ENCODE results near the gene MAP3K15.
A peak's percentile ranks its signal among the peaks of the same experiment; 100 is the strongest.

MAP3K15 gene, protein sequence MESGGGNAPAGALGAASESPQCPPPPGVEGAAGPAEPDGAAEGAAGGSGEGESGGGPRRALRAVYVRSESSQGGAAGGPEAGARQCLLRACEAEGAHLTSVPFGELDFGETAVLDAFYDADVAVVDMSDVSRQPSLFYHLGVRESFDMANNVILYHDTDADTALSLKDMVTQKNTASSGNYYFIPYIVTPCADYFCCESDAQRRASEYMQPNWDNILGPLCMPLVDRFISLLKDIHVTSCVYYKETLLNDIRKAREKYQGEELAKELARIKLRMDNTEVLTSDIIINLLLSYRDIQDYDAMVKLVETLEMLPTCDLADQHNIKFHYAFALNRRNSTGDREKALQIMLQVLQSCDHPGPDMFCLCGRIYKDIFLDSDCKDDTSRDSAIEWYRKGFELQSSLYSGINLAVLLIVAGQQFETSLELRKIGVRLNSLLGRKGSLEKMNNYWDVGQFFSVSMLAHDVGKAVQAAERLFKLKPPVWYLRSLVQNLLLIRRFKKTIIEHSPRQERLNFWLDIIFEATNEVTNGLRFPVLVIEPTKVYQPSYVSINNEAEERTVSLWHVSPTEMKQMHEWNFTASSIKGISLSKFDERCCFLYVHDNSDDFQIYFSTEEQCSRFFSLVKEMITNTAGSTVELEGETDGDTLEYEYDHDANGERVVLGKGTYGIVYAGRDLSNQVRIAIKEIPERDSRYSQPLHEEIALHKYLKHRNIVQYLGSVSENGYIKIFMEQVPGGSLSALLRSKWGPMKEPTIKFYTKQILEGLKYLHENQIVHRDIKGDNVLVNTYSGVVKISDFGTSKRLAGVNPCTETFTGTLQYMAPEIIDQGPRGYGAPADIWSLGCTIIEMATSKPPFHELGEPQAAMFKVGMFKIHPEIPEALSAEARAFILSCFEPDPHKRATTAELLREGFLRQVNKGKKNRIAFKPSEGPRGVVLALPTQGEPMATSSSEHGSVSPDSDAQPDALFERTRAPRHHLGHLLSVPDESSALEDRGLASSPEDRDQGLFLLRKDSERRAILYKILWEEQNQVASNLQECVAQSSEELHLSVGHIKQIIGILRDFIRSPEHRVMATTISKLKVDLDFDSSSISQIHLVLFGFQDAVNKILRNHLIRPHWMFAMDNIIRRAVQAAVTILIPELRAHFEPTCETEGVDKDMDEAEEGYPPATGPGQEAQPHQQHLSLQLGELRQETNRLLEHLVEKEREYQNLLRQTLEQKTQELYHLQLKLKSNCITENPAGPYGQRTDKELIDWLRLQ (N-terminal part only)

DNA sequence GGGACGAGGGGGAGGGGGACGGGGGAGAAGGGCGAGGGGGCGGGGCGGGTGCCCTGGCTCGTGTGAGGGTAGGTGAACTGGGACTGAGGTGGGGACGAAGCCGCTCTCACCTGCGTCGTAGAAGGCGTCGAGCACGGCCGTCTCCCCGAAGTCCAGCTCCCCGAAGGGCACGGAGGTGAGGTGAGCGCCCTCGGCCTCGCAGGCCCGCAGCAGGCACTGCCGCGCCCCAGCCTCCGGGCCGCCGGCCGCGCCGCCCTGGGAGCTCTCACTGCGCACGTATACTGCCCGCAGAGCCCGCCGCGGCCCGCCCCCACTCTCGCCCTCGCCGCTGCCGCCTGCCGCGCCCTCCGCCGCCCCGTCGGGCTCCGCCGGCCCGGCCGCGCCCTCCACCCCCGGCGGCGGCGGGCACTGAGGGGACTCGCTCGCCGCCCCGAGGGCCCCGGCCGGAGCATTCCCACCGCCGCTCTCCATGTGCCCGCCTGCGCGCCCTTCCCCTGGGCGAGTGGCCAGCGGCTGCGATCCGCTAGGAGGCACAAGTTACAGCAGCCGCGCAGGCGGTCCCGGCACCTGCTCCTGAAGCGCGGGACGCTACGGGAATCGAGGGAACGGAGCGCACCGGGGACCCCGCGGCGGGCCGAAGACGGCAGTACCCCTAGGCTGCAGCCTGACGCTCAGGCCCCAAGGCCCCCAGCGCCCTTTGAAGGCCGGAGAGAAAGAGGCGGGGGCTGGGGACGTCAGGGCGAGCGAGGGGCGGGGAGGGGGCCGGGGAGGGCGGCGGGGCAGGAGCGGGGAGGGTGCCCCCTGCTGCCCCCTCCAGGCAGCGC, at the start of gene MAP3K15:
MAP3K15 (minus strand) TSS at position 718 of the 824 bp plus-strand sequence; CDS start at position 471, 247 bp downstream.
- no peaks in the 10 kb centered on the region for H3K9me3 Mint-ChIP-seq
- CTCF ChIA-PET, result interaction anchor here (1.1 kb wide), 1 partner anchor 143 kb away, joined by 3 read pairs; no protein-coding TSS in a partner anchor
- H3K36me3 Mint-ChIP-seq, result no peaks in the 10 kb centered on the region
- H3K4me3 Mint-ChIP-seq, result peak within 1 kb of the TSS; percentile 63
- H3K27ac Mint-ChIP-seq, result no peak within 1 kb of the TSS
- H3K27me3 Mint-ChIP-seq, result peaks cover 65% of the 10 kb centered on the region
- DNase-seq, result peak; percentile 30
- no peaks in the 10 kb centered on the region for H3K4me1 Mint-ChIP-seq

GRCh38 chrX:19564606-19565005, 49.3 kb upstream of the MAP3K15 start:
- H3K9me3 Mint-ChIP-seq, result no peaks in the 10 kb centered on the region
- no peak for DNase-seq
- no peaks in the 10 kb centered on the region for H3K27me3 Mint-ChIP-seq
- peaks cover 25% of the 10 kb centered on the region for H3K36me3 Mint-ChIP-seq
- H3K4me3 Mint-ChIP-seq, result no peak overlapping the region
- no peak overlapping the region for H3K27ac Mint-ChIP-seq
- peaks cover 22% of the 10 kb centered on the region for H3K4me1 Mint-ChIP-seq
- CTCF ChIA-PET, result no interaction called here

GRCh38 chrX:19563746-19564145, 48.4 kb upstream of the MAP3K15 start:
- Mint-ChIP-seq H3K9me3 (no peaks in the 10 kb centered on the region), H3K36me3 (peaks cover 21% of the 10 kb centered on the region), H3K4me3 (no peak overlapping the region), H3K27ac (peak overlapping the region; percentile 33), H3K27me3 (no peaks in the 10 kb centered on the region), H3K4me1 (peaks cover 22% of the 10 kb centered on the region)
- DNase-seq, result no peak
- CTCF ChIA-PET, result no interaction called here

- H3K9me3 Mint-ChIP-seq, result no peaks in the 10 kb centered on the region
- CTCF ChIA-PET, result no interaction called here
- H3K4me3 Mint-ChIP-seq, result no peak overlapping the region
- H3K27me3 Mint-ChIP-seq, result no peaks in the 10 kb centered on the region
- peaks cover 22% of the 10 kb centered on the region for H3K4me1 Mint-ChIP-seq
- H3K27ac Mint-ChIP-seq, result no peak overlapping the region
- no peak for DNase-seq
- peaks cover 21% of the 10 kb centered on the region for H3K36me3 Mint-ChIP-seq
These were observed 48.0 kb upstream of the MAP3K15 start for GRCh38 chrX:19563327-19563726.

DNA sequence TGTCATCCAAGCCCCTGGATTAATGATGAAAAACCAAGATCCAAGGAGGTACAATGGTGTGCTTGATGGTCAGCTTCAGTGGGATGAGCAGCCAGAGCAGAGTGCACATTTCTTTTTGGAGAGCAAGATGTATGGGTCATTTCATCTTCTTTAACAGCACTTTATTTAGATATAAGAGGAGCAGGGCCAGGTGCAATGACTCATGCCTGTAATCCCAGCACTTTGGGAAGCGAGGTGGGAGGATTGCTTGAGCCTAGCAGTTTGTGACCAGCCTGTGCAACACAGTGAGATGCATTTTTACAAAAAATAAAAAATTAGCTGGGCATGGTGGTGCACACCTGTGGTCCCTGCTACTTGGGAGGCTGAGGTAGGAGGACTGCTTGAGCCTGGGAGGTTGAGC, 45.3 kb upstream of the MAP3K15 start:
- peaks cover 11% of the 10 kb centered on the region for H3K36me3 Mint-ChIP-seq
- no peaks in the 10 kb centered on the region for H3K9me3 Mint-ChIP-seq
- H3K4me1 Mint-ChIP-seq, result peaks cover 7% of the 10 kb centered on the region
- H3K27ac Mint-ChIP-seq, result no peak overlapping the region
- H3K4me3 Mint-ChIP-seq, result no peak overlapping the region
- no peak for DNase-seq
- no peaks in the 10 kb centered on the region for H3K27me3 Mint-ChIP-seq
- CTCF ChIA-PET, result no interaction called here

DNA sequence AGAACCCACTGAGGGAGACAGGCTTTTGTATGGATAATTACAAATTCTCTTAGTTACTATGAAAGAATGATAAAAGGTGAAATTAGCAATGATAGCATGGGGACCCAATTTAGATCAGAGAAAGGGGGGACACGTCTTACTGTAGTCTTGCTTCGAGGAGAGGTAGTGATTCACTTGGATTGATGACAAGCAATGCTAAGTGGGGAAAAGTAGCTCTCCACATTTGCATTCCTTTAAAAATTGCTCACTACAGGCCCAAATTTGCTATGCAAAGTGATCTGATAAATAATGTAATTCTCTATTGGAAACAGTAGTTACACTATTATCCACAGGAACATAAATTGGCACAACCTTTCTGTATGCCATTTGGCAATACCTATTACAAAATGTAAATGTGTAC, 42.5 kb upstream of the MAP3K15 start:
- H3K27me3 Mint-ChIP-seq, result no peaks in the 10 kb centered on the region

DNA sequence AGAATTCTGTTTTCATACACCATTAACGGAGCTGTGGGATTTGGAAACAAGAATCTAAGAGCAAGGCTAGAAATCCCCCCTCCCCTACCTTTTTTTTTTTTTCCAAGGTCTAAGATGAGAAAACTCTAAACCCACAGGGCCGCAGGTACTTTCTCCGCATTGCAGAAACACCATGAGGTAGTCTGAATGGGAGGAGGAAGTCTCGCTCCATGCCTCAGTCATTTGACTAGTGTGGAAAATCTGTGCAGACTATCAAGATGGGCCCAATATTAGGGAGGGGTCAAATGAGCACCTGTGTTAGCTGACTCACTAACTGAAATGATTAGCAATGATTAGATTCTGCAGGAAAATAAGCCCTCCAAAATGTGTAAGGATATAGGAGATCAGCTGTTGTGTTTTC, 40.9 kb upstream of the MAP3K15 start:
- H3K27ac Mint-ChIP-seq, result no peak overlapping the region
- H3K4me1 Mint-ChIP-seq, result peaks cover 3% of the 10 kb centered on the region
- H3K27me3 Mint-ChIP-seq, result no peaks in the 10 kb centered on the region
- CTCF ChIA-PET, result interaction anchor here (0.6 to 1.1 kb wide), 2 partner anchors 174 to 299 kb away, joined by 3 to 4 read pairs; no protein-coding TSS in a partner anchor
- DNase-seq, result no peak
- H3K4me3 Mint-ChIP-seq, result no peak overlapping the region
- H3K9me3 Mint-ChIP-seq, result no peaks in the 10 kb centered on the region
- peaks cover 7% of the 10 kb centered on the region for H3K36me3 Mint-ChIP-seq

More for the DNA sequence above, 42.5 kb upstream of the MAP3K15 start:
- H3K9me3 Mint-ChIP-seq, result no peaks in the 10 kb centered on the region
- CTCF ChIA-PET, result no interaction called here
- no peak overlapping the region for H3K4me3 Mint-ChIP-seq
- no peak overlapping the region for H3K27ac Mint-ChIP-seq
- peaks cover 6% of the 10 kb centered on the region for H3K36me3 Mint-ChIP-seq
- DNase-seq, result no peak
- H3K4me1 Mint-ChIP-seq, result no peaks in the 10 kb centered on the region

DNA sequence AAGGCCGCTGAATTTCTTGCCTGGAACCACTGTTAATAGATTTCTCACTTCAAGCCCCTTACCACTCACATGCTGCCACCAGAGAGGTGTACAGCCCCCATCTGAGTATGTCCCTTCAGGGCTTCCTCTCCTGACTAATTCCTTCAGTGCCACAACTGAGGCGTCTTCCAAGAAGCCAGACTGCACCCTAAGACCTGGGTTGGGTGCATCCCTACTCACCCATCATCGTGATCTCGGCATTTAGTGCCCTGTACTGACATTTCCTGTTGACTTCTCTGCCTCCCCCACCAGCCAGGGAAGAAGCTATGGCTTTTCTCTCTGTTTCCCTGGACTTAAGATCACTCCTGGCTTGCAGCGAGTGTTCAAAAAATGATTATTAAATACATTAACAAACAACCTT, 40.4 kb upstream of the MAP3K15 start:
- Mint-ChIP-seq H3K4me1 (peaks cover 4% of the 10 kb centered on the region), H3K27me3 (no peaks in the 10 kb centered on the region), H3K27ac (no peak overlapping the region), H3K36me3 (peaks cover 7% of the 10 kb centered on the region), H3K9me3 (no peaks in the 10 kb centered on the region), H3K4me3 (no peak overlapping the region)
- no peak for DNase-seq
- CTCF ChIA-PET, result interaction anchor here (0.6 kb wide), 1 partner anchor 300 kb away, joined by 3 read pairs; no protein-coding TSS in a partner anchor

DNA sequence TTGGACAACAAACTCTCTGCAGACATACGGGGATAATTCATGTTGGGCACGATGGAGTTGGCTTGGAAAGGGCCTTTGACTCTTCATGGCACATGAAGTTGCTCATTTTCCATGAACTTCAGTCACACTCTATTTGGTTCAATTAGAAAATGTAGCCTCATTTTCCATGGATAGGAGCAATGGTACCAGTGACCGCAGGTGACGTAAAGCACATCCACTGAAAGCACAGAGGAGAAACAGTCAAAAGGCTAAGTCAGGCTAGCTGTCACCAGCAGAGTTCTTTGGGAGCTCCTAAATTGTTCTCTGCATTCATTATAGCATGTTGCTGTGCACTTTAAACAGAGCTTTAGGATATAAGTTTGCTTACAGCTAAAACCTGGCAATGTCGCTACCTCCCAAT, 39.9 kb upstream of the MAP3K15 start:
- Mint-ChIP-seq H3K4me3 (no peak overlapping the region), H3K27ac (no peak overlapping the region), H3K9me3 (no peaks in the 10 kb centered on the region), H3K36me3 (peaks cover 7% of the 10 kb centered on the region), H3K4me1 (peaks cover 8% of the 10 kb centered on the region), H3K27me3 (no peaks in the 10 kb centered on the region)
- CTCF ChIA-PET, result no interaction called here
- DNase-seq, result no peak

DNA sequence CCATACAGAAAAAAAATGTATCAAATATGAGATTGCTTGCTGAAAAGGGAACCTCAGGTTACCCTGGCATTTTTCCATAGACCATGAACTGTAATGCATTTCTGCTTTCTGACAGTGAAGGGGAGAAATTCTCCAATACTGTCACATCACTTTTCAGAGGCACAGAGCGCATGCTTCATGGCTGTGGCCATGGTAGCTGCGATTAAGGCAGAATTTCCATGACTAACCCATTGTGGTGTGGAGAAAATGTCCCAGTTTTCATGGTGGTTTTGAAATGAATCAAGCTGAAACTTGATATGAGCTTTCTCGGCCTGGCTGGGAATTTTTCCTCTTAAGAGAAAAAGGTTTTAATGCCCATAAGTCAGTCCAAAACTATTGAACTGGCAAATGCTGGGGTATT, 39.5 kb upstream of the MAP3K15 start:
- Mint-ChIP-seq H3K27me3 (no peaks in the 10 kb centered on the region), H3K4me1 (peaks cover 13% of the 10 kb centered on the region), H3K9me3 (no peaks in the 10 kb centered on the region), H3K36me3 (peaks cover 10% of the 10 kb centered on the region), H3K27ac (no peak overlapping the region), H3K4me3 (no peak overlapping the region)
- CTCF ChIA-PET, result no interaction called here
- no peak for DNase-seq

GRCh38 chrX:19552793-19553192, 37.5 kb upstream of the MAP3K15 start:
- Mint-ChIP-seq H3K36me3 (peaks cover 23% of the 10 kb centered on the region), H3K9me3 (no peaks in the 10 kb centered on the region), H3K27ac (no peak overlapping the region), H3K27me3 (no peaks in the 10 kb centered on the region), H3K4me1 (peaks cover 20% of the 10 kb centered on the region), H3K4me3 (no peak overlapping the region)
- DNase-seq, result no peak
- CTCF ChIA-PET, result interaction anchor here (0.5 kb wide), 1 partner anchor 42 kb away, joined by 3 read pairs; no protein-coding TSS in a partner anchor

GRCh38 chrX:19549838-19550237, 34.5 kb upstream of the MAP3K15 start:
- H3K4me1 Mint-ChIP-seq, result peaks cover 20% of the 10 kb centered on the region
- CTCF ChIA-PET, result no interaction called here
- H3K4me3 Mint-ChIP-seq, result no peak overlapping the region
- no peak for DNase-seq
- no peaks in the 10 kb centered on the region for H3K9me3 Mint-ChIP-seq
- H3K36me3 Mint-ChIP-seq, result peaks cover 38% of the 10 kb centered on the region
- peak overlapping the region; percentile 58 for H3K27ac Mint-ChIP-seq
- no peaks in the 10 kb centered on the region for H3K27me3 Mint-ChIP-seq

- no peak for DNase-seq
- CTCF ChIA-PET, result interaction anchor here (1.1 kb wide), 1 partner anchor 339 kb away, joined by 4 read pairs; no protein-coding TSS in a partner anchor
- Mint-ChIP-seq H3K27me3 (no peaks in the 10 kb centered on the region), H3K9me3 (no peaks in the 10 kb centered on the region), H3K36me3 (peaks cover 42% of the 10 kb centered on the region), H3K27ac (no peak overlapping the region), H3K4me1 (peaks cover 23% of the 10 kb centered on the region), H3K4me3 (no peak overlapping the region)
These were observed 33.6 kb upstream of the MAP3K15 start for GRCh38 chrX:19548934-19549333.

Measured in activated naive CD4-positive, alpha-beta T cell treated with anti-CD3 and anti-CD28 coated beads, Interleukin-2, amount 10 ng/mL, durations not matched to agents 7 days and 5 days (primary cell).